Endothelial cell of umbilical vein (primary cell): Measurements from ENCODE around the gene MED13.

Experiments used
- CTCF ChIP-seq, 2 donors: IDR thresholded peaks; 1 replicate in 1 of 2; 2 replicates in 1 of 2; pipeline ENCODE4 v1.5.1; 2011; ENCODE audit warnings: low read length in 2 of 2, mild to moderate bottlenecking in 2 of 2, moderate library complexity in 2 of 2, control low read depth in 1 of 2, inconsistent platforms in 1 of 2, low read depth in 1 of 2; ENCODE audit not compliant: insufficient read depth in 1 of 2; ENCODE audit errors: extremely low read depth in 1 of 2
- EZH2 ChIP-seq: IDR thresholded peaks from 2 replicates; pipeline ENCODE4 v1.6.1; 2012; ENCODE audit warnings: borderline replicate concordance, low read depth, mild to moderate bottlenecking, moderate library complexity, low read length, inconsistent platforms; ENCODE audit not compliant: severe bottlenecking
- FOS ChIP-seq: IDR thresholded peaks from 2 replicates; pipeline ENCODE4 v1.6.1; 2011; ENCODE audit warnings: mild to moderate bottlenecking, low read length, moderate library complexity, borderline replicate concordance; ENCODE audit not compliant: insufficient read depth
- GATA2 ChIP-seq: IDR thresholded peaks from 2 replicates; pipeline ENCODE4 v1.7.0; 2011; ENCODE audit warnings: low read depth, mild to moderate bottlenecking, moderate library complexity, mixed read lengths, low read length; ENCODE audit not compliant: insufficient read length, insufficient read depth
- MAX ChIP-seq: IDR thresholded peaks from 2 replicates; pipeline ENCODE4 v1.6.1; 2011; ENCODE audit not compliant: insufficient read depth, insufficient read length
- POLR2A ChIP-seq: IDR thresholded peaks from 2 replicates; pipeline ENCODE4 v1.6.1; 2012; ENCODE audit warnings: low read depth, mild to moderate bottlenecking, control low read depth, low read length
- POLR2AphosphoS5 ChIP-seq: IDR thresholded peaks from 2 replicates; pipeline ENCODE4 v1.6.1; 2012; ENCODE audit warnings: low read depth, mild to moderate bottlenecking, control low read depth, low read length, moderate library complexity; ENCODE audit not compliant: insufficient read depth

- TF ChIP-seq EZH2 (no peak), CTCF (IDR thresholded peaks at IDR 0.05; ENCODE audit: extremely low read depth in 1 of 2, insufficient read depth in 1 of 2, low read depth in 1 of 2, low read length in 2 of 2) (no peak), MAX (no peak), POLR2A (no peak), FOS (no peak), POLR2AphosphoS5 (no peak), GATA2 (no peak)
These were observed 109.5 kb downstream of the MED13 start for GRCh38 chr17:61955619-61956018.
